GM12874 (cell line): ENCODE data around the gene RNLS.

Experiments
- CTCF ChIP-seq: IDR thresholded peaks from 2 replicates; pipeline ENCODE4 v1.5.1; 2011; ENCODE audit warnings: low read depth, mild to moderate bottlenecking, control low read depth, low read length, moderate library complexity; ENCODE audit not compliant: insufficient read depth

RNLS gene

DNA sequence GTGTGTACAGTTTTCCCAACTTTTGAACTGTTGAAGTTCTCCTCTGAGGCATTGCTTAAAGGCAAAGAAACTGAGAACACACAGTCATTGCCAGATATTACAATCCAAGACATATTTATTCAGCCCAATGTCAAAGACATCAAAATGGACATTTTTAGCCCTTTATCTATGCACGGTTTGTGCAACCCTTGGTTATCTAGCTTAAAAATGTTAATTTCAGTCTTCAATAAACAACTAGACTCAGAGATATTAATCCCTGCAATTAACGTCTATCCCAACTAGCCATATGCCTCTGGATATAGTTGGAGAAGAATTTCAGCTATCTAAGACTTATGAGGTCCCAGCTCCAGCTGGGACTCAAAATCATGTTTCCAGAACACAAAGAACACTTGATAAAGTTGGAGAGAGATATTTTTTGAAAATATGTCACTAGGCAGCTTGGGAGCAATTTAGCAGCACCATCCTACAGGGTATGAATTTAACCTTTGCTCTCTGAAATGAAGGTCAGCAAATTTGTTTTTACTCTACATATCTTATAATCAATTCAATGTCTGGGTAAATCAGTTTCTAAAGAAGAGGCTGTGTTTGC, 357.0 kb downstream of the RNLS start:
- TF ChIP-seq CTCF: no peak
